Kidney capillary endothelial cell (primary cell): ENCODE data around the gene SLC35G6.
"Not testable (repeated sequence)": the region's sequence is repeated elsewhere in the genome, so short reads cannot be mapped to it uniquely, and the experiment has no call there.

Experiments
- DNase-seq: peaks from one replicate; pipeline ENCODE4 v3.0.0-alpha.2; 2018; ENCODE audit warnings: low spot score

SLC35G6 gene

DNA sequence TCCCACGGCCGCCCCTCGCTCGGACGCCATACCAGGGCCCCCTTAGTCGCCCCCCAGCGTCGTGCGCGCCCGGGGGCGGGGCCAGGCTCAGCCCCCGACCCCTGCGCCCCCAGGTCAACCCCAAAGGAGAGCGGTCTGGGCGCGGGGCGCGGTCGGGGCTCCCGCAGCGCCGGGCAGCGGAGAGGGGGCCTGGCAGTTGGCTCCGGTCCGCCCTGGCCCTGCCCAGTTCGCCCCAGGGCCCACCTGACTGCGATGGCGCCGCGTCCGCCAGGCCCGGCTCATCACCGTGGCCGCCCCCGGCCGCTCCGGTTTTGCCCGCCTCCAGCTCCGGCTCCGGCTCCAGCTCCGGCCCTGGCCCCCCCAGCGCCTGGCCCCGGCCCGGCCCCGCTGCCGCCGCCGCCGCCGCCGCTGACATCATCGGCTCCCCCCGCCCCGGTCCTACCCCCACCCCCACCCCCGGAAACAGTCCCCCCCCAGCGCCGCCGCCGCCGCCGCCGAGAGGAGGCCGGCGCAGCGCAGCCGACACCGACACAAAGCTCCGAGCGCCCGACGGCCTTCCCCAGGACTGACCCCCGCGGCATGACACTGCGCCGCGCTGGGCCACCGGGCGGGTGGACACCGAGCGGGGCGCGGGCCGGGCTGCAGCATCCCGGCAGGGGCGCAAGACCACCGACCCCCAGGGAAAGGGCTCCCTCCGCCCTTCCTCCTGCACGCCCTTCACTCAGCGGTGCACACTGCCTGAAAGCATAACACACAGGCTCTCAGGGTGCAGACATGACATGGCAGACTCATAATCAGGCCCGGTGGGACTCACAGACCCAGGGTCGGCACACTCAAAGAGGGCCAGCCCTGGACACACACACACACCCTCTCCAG lies 1.8 kb upstream of the SLC35G6 start, which contains the start of gene ZBTB4:
Gene ZBTB4 (minus strand): TSS at position 419 of the 876 bp plus-strand sequence. CDS start 12,830 bp downstream, outside the sequence.
- DNase-seq, result no peak

GRCh38 chr17:7480089-7480384 lies 1.2 kb upstream of the SLC35G6 start:
- DNase-seq, result no peak

DNA sequence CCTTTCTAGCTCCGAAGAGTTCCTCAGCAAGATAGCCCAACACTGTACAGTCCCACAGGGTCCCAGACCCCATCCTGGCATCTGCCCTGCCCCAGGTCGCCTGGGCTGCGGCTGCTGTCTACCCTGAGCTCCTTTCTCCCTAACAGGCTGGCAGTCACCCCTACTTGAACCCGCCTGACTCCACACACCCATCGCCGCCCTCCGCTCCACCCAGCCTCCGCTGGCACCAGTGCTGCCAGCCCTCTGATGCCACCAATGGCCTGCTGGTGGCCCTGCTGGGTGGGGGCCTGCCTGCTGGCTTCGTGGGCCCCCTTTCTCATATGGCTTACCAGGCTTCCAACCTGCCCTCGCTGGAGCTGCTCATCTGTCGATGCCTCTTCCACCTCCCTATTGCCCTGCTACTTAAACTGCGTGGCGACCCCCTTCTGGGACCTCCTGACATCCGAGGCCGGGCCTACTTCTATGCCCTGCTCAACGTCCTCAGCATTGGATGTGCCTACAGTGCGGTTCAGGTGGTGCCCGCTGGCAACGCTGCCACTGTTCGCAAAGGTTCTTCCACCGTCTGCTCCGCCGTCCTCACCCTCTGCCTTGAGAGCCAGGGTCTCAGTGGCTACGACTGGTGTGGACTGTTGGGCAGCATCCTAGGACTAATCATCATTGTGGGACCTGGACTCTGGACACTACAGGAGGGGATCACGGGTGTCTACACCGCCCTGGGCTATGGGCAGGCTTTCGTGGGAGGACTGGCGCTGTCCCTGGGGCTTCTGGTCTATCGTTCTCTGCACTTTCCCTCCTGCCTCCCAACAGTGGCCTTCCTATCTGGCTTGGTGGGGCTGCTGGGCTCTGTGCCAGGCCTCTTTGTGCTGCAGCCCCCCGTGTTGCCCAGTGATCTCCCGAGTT lies 846 bp downstream of the SLC35G6 start:
- DNase-seq, result not testable (repeated sequence)

DNA sequence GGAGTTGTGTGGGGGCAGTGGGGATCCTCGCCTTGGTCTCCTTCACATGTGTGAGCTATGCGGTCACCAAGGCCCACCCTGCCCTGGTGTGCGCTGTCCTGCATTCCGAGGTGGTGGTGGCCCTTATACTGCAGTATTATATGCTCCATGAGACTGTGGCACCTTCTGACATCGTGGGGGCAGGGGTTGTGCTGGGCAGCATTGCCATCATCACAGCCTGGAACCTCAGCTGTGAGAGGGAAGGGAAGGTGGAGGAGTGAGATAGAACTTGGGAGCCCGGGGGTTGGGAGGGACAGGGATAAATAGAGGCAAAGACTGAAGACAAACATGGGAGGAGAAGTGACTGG lies 1.5 kb downstream of the SLC35G6 start:
- not testable (repeated sequence) for DNase-seq

GRCh38 chr17:7483255-7484066 lies 2.2 kb downstream of the SLC35G6 start:
- peak; percentile 87 for DNase-seq

DNA sequence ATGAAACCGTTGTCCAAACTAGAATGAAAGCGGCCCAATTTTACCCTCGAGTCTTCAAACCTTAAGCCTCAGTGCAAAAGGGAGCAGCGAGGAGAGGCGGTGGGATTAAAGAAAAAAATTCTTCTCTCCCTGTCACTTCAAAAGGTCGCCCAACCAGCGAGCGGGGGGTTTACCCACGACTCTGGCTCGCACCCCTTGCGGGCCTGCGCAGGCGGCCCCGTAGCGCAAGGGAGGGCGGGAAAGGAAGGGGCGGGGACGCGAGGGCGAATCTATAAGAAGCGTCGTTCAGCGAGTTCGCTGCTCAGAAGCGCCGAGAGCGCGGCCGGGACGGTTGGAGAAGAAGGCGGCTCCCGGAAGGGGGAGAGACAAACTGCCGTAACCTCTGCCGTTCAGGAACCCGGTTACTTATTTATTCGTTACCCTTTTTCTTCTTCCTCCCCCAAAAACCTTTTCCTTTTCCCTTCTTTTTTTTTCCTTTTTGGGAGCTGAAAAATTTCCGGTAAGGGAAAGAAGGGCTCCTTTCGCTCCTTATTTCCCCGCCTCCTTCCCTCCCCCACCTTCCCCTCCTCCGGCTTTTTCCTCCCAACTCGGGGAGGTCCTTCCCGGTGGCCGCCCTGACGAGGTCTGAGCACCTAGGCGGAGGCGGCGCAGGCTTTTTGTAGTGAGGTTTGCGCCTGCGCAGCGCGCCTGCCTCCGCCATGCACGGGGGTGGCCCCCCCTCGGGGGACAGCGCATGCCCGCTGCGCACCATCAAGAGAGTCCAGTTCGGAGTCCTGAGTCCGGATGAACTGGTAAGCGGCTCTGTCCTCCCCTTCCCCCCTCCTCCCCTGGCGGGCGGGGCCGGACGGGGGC lies 3.0 kb downstream of the SLC35G6 start, which contains the start of gene POLR2A:
Gene POLR2A (plus strand): TSS at position 300 of the 852 bp plus-strand sequence.
- peak; percentile 96 for DNase-seq

DNA sequence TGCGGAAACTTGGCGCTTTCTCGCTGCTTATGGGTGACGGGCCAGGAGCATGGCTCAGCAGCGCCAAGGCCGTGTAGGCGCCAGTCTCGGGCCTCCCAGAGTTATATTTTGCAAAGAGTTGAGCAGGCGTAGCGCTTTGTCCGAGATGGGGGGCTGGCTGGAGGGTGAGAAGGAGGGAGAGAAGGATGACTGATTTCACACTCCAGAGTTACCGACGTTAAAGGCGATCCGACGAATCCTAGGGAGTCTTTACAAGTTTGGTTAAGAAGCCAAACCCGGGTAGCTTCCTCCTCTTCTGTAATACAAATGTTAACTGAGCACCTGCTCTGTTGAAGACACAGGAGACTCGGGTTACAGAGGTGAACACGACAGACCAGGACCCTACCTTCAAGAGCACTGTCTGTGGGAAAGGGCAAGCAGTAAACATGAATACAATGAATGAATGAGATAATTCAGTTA lies 3.7 kb downstream of the SLC35G6 start:
- DNase-seq, result no peak

GRCh38 chr17:7486181-7486580 lies 4.9 kb downstream of the SLC35G6 start:
- no peak for DNase-seq

DNA sequence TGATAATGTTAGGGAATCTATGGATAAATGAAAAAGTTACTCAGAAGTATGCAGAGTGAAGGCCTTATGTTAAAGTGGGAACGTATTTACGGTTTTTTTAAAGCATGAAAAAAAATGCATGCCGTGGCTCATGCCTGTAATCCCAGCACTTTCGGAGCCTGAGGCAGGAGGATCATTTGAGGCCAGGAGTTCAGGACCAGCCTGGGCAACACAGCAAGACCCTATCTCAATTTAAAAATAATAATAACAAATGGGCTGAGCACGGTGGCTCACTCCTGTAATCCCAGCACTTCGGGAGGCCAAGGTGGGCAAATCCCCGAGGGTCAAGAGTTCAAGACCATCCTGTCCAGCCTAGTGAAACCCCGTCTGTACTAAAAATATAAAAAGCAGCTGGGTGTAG lies 8.9 kb downstream of the SLC35G6 start:
- DNase-seq, result no peak

DNA sequence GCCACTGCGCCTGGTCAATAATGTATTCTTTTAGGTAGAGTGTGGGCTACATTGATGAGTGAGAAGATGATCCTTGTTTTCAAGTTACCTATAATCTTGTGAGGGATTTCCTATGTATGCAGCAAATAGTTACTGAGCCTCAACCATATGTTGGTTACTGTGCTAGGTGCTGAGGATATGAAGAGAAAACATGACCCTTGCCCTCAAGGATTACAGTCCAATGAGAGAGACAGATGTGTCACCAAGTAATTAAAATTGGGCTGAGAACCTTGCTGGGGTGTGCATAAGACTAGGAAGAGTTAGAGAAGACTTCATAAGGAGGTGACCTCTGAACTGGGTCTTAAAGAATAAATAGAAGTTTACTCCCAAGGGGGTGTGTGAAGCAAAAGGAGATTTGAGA lies 10.3 kb downstream of the SLC35G6 start:
- DNase-seq, result no peak

GRCh38 chr17:7493941-7494340 lies 12.7 kb downstream of the SLC35G6 start:
- no peak for DNase-seq

- no peak for DNase-seq
Measured at GRCh38 chr17:7495906-7496434, 14.7 kb downstream of the SLC35G6 start.

GRCh38 chr17:7496470-7497183 lies 15.4 kb downstream of the SLC35G6 start:
- DNase-seq, result no peak

- DNase-seq, result peak; percentile 94
Measured at GRCh38 chr17:7497228-7497627, 16.0 kb downstream of the SLC35G6 start.

DNA sequence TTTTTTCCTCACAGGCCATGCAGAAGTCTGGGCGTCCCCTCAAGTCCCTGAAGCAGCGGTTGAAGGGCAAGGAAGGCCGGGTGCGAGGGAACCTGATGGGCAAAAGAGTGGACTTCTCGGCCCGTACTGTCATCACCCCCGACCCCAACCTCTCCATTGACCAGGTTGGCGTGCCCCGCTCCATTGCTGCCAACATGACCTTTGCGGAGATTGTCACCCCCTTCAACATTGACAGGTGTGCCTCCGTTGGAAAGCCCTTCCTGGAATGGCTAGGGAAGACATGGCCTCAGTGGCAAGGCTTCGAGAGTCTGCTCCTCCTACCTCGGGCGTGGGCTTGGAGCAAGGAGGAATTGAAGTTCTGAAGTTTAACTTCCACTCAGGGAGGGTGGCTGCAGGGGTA lies 16.4 kb downstream of the SLC35G6 start:
- no peak for DNase-seq

- no peak for DNase-seq
Measured at GRCh38 chr17:7499161-7499560, 17.9 kb downstream of the SLC35G6 start.

DNA sequence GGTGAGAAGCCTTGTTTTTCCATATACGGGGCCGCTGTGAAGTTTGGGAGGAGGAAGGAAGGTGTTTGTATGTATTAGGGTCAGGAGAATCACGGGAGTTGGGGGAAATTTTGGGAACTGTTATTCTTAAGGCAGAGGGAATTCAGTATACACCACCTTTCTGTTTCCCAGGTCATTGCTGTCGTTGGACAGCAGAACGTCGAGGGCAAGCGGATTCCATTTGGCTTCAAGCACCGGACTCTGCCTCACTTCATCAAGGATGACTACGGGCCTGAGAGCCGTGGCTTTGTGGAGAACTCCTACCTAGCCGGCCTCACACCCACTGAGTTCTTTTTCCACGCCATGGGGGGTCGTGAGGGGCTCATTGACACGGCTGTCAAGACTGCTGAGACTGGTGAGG lies 20.5 kb downstream of the SLC35G6 start:
- DNase-seq, result no peak

GRCh38 chr17:7502171-7502847 lies 21.1 kb downstream of the SLC35G6 start:
- DNase-seq, result no peak

GRCh38 chr17:7502987-7503386 lies 21.7 kb downstream of the SLC35G6 start:
- DNase-seq, result no peak

- no peak for DNase-seq
Measured at GRCh38 chr17:7503521-7503920, 22.3 kb downstream of the SLC35G6 start.
